Measurements from ENCODE around the gene FBXO7.

FBXO7 gene

DNA sequence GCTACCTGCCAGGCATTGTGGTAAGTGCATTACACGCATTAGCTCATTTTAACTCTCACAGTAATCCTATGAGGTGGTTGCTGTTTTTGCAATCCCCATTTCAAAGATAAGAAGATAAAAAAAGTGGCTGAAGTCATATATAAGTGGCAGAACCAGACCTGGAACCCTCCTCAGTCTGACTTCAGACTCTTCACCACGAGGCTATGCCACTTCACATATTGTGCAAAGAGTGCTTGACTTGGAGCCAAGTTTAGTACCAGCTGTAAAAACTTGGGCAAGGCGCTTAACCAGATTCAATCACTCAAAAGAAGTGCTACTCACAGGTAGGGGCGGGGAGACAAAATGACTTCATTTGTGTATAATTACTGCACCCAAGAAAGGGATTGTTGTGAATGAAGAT, 25.6 kb upstream of the FBXO7 start:
- TF ChIP-seq, protein P1, sequence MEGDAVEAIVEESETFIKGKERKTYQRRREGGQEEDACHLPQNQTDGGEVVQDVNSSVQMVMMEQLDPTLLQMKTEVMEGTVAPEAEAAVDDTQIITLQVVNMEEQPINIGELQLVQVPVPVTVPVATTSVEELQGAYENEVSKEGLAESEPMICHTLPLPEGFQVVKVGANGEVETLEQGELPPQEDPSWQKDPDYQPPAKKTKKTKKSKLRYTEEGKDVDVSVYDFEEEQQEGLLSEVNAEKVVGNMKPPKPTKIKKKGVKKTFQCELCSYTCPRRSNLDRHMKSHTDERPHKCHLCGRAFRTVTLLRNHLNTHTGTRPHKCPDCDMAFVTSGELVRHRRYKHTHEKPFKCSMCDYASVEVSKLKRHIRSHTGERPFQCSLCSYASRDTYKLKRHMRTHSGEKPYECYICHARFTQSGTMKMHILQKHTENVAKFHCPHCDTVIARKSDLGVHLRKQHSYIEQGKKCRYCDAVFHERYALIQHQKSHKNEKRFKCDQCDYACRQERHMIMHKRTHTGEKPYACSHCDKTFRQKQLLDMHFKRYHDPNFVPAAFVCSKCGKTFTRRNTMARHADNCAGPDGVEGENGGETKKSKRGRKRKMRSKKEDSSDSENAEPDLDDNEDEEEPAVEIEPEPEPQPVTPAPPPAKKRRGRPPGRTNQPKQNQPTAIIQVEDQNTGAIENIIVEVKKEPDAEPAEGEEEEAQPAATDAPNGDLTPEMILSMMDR (IDR thresholded peaks at IDR 0.05; ENCODE audit: insufficient read depth, low read length, poor library complexity, severe bottlenecking) = no peak
- Histone ChIP-seq H3K4me3 (replicated peaks; ENCODE audit: low read depth, low read length) (no peak overlapping the region), H3K27me3 (replicated peaks; ENCODE audit: control insufficient read depth, insufficient read depth, low read length) (no peaks in the 10 kb centered on the region), H3K36me3 (ENCODE audit: control insufficient read depth, insufficient read depth, low read length) (no peaks in the 10 kb centered on the region)
- no peak for DNase-seq (ENCODE audit: extremely low read depth, insufficient read length)

DNA sequence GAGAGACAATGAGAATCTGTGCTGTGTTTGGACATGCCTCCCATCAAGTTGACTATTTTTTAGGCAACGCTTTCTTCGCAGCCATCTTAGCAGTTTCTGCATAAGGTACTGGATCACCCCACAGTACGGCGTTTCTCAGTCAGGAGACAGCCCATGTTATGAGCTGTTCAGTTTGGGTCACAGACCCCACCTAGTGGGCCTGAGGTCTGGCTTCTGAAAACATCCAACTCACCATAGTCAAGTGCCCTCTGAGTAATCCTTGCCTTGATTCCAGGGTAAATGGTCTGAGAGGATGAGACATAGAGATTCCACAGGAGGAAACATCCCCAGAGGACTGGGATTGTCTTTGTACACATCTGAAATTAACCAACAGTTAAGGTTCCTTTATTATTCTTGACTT, 17.6 kb upstream of the FBXO7 start:
- TF ChIP-seq, protein P1 (IDR thresholded peaks at IDR 0.05; ENCODE audit: insufficient read depth, low read length, poor library complexity, severe bottlenecking) = no peak
- H3K4me3 ChIP-seq (replicated peaks; ENCODE audit: low read depth, low read length) = no peak overlapping the region
- no peaks in the 10 kb centered on the region for H3K27me3 ChIP-seq (replicated peaks; ENCODE audit: control insufficient read depth, insufficient read depth, low read length)
- no peaks in the 10 kb centered on the region for H3K36me3 ChIP-seq (ENCODE audit: control insufficient read depth, insufficient read depth, low read length)
- no peak for DNase-seq (ENCODE audit: extremely low read depth, insufficient read length)

DNA sequence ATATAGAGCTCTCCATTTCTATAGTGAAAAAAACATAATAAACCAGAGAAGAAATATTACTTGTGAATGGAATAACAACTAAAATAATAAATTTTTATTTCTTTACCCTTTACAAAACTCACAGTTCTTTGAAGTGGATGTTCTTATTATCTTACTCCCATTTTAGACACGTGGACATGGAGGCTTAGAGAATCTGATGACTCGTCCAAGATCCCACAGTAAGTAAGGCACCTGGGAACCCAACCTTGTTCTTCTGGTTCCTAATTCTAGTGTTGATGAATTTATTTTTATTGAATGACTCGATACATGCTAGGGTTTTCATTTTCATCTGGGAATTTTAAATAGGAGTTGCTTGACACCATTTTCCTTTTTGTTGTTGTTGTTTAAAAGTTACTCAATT, 12.2 kb upstream of the FBXO7 start:
- no peak for DNase-seq (ENCODE audit: extremely low read depth, insufficient read length)
- TF ChIP-seq, protein P1 (IDR thresholded peaks at IDR 0.05; ENCODE audit: insufficient read depth, low read length, poor library complexity, severe bottlenecking) = no peak
- H3K4me3 ChIP-seq (replicated peaks; ENCODE audit: low read depth, low read length) = no peak overlapping the region
- H3K36me3 ChIP-seq (ENCODE audit: control insufficient read depth, insufficient read depth, low read length) = no peaks in the 10 kb centered on the region
- no peaks in the 10 kb centered on the region; the same call in 1 of the 2 replicates for H3K27me3 ChIP-seq (replicated peaks; ENCODE audit: control insufficient read depth, insufficient read depth, low read length)

DNA sequence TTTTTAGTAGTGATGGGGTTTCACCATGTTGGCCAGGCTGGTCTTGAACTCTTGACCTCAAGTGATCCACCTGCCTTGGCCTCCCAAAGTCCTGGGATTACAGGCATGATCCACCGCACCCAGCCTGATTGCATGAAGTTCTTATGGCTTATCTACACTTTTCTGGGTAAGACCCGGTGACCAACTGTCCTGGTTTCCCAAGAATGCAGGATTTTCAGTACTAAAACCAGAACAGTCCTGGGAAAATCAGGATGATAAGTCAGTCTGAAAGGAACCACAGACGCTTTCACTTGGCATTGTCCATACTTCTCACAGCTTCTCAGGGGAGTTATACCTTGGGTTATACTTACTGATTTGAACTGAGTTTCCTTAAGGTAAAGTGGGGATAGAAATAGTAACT, 8.9 kb upstream of the FBXO7 start:
- Histone ChIP-seq H3K36me3 (ENCODE audit: control insufficient read depth, insufficient read depth, low read length) (no peaks in the 10 kb centered on the region), H3K27me3 (replicated peaks; ENCODE audit: control insufficient read depth, insufficient read depth, low read length) (no peaks in the 10 kb centered on the region; the same call in 1 of the 2 replicates), H3K4me3 (replicated peaks; ENCODE audit: low read depth, low read length) (no peak overlapping the region)
- no peak for DNase-seq (ENCODE audit: extremely low read depth, insufficient read length)
- TF ChIP-seq, protein P1 (IDR thresholded peaks at IDR 0.05; ENCODE audit: insufficient read depth, low read length, poor library complexity, severe bottlenecking) = no peak

DNA sequence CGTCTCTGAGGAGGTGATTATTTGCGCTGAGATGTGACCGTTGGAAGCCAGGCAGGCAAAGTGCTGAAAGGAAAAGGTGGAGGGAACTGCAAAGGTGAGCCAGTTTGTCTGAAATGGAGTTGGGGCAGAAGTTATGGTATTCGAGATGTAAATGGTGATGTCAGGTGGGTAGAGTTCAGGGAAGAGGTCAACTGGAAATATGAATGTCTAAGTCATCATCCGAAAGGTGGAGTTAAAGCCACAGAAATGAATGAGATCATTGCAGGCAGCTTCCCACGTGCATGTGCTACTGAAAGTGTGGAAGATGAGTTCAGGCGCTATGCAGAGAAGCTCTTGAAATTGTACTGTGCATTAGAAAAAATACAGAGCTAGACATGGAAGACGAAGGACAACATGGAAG, 8.1 kb upstream of the FBXO7 start:
- Histone ChIP-seq H3K27me3 (replicated peaks; ENCODE audit: control insufficient read depth, insufficient read depth, low read length) (no peaks in the 10 kb centered on the region; the same call in 1 of the 2 replicates), H3K4me3 (replicated peaks; ENCODE audit: low read depth, low read length) (no peak overlapping the region), H3K36me3 (ENCODE audit: control insufficient read depth, insufficient read depth, low read length) (no peaks in the 10 kb centered on the region)
- no peak for DNase-seq (ENCODE audit: extremely low read depth, insufficient read length)
- TF ChIP-seq, protein P1 (IDR thresholded peaks at IDR 0.05; ENCODE audit: insufficient read depth, low read length, poor library complexity, severe bottlenecking) = no peak

DNA sequence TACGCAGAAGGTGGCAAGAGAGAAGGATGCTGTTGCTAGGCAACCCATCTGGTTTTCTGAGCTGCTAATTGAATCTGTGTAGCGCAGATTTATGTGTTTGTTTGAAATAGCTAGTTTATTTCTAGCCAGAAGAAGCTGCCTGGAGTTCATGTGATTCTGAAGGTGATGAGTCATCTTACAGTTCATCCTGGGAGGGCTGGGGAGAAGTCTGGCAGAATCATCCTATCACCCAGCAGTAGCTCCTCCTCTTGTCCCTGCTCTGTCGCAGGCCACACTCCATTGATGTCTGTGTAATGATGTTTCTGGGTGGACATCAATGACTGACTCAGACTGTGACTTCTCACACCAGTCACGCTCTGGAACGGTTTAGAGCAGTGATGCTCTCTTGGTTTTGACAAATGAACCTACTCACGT, 4.8 kb upstream of the FBXO7 start:
- Histone ChIP-seq H3K4me3 (replicated peaks; ENCODE audit: low read depth, low read length) (no peak overlapping the region), H3K36me3 (ENCODE audit: control insufficient read depth, insufficient read depth, low read length) (no peaks in the 10 kb centered on the region), H3K27me3 (replicated peaks; ENCODE audit: control insufficient read depth, insufficient read depth, low read length) (no peaks in the 10 kb centered on the region)
- TF ChIP-seq, protein P1 (IDR thresholded peaks at IDR 0.05; ENCODE audit: insufficient read depth, low read length, poor library complexity, severe bottlenecking) = no peak
- no peak for DNase-seq (ENCODE audit: extremely low read depth, insufficient read length)

Data from GM06990 (cell line).